Spleen (tissue), 11 donors: ENCODE results near the gene PCNX2. TPM values are rescaled to one million over a fixed set of nuclear protein-coding genes. Genes with fewer than 3 reads are reported as not detected.

Experiments
- DNase-seq: peaks from one replicate; pipeline ENCODE4 v3.0.0-alpha.2; 2020
- H3K27ac ChIP-seq, 8 donors: fragments of 200-600 bp; sonication (generic) in 7 of 8; 1 replicate in 4 of 8; 2 replicates in 4 of 8; pipeline versions ENCODE4 v1.5.0 to v1.8.0; 2016 to 2021; ENCODE audit warnings: inconsistent platforms in 4 of 8, mild to moderate bottlenecking in 4 of 8, moderate library complexity in 1 of 8
- H3K27me3 ChIP-seq, 7 donors: fragments of 200-600 bp; sonication (generic) in 6 of 7; replicated peaks in 1 of 7; 1 replicate in 4 of 7; 2 replicates in 3 of 7; pipeline versions ENCODE4 v1.5.0 to v1.8.0; 2016 to 2021; ENCODE audit warnings: inconsistent platforms in 3 of 7, mild to moderate bottlenecking in 1 of 7
- H3K36me3 ChIP-seq, 6 donors: fragments of 200-600 bp; sonication (generic) in 5 of 6; 1 replicate in 4 of 6; 2 replicates in 2 of 6; pipeline versions ENCODE4 v1.5.0 to v1.8.0; 2016 to 2021; ENCODE audit warnings: inconsistent platforms in 2 of 6
- H3K4me1 ChIP-seq, 6 donors: fragments of 200-600 bp; sonication (generic) in 5 of 6; 1 replicate in 3 of 6; 2 replicates in 3 of 6; pipeline versions ENCODE4 v1.5.0 to v1.8.0; 2016 to 2021; ENCODE audit warnings: inconsistent platforms in 3 of 6
- H3K4me3 ChIP-seq, 8 donors: fragments of 200-600 bp; sonication (generic) in 7 of 8; 1 replicate in 4 of 8; 2 replicates in 4 of 8; pipeline versions ENCODE4 v1.5.0 to v1.8.0; 2016 to 2021; ENCODE audit warnings: inconsistent platforms in 4 of 8, mild to moderate bottlenecking in 4 of 8, moderate library complexity in 2 of 8
- H3K9me3 ChIP-seq, 8 donors: fragments of 200-600 bp; sonication (generic) in 7 of 8; 1 replicate in 4 of 8; 2 replicates in 4 of 8; pipeline versions ENCODE4 v1.5.0 to v1.8.0; 2016 to 2021; ENCODE audit warnings: inconsistent platforms in 4 of 8
- POLR2A ChIP-seq, 3 donors: fragments of 450-650 bp; IDR thresholded peaks; one replicate each; pipeline ENCODE4 v1.5.1; 2017; ENCODE audit warnings: antibody characterized with exemption in 3 of 3, mild to moderate bottlenecking in 1 of 3
- POLR2AphosphoS5 ChIP-seq, 3 donors: sonication (generic); formaldehyde crosslinking; IDR thresholded peaks; one replicate each; pipeline ENCODE4 v1.5.1; 2017; ENCODE audit warnings: antibody characterized with exemption in 3 of 3
- WGBS, 5 donors: extraction: QIAGEN DNeasy Blood & Tissue Kit in 3 of 5; methylation state at CpG; one replicate each; pipeline versions ENCODE4 v1.1.5 to v1.1.7; 2013 to 2018; 5-methylcytosine and 5-hydroxymethylcytosine counted together
- intact Hi-C: fragments of 100-400 bp; cut with DNase I; formaldehyde crosslinking; loops from one replicate; pipeline ENCODE4 v1.15.0; 2023; ENCODE audit warnings: low total_unique reads
- polyA plus RNA-seq, 3 donors: library from polyadenylated mRNA; stranded (reverse); fragments of 200-250 nt; gene quantifications; one replicate each; pipeline ENCODE4 v1.2.1, GENCODE V29; 2013
- total RNA-seq, 7 donors: library from RNA; depleted of rRNA in 3 of 7; stranded (reverse); fragments of >200 nt in 3 of 7; fragmentation: NEBNext Ultra II Directional in 4 of 7; extraction: Animal tissue kit (Norgen Biotek cat#: 25700) in 4 of 7; gene quantifications; one replicate each; pipeline versions ENCODE4 v1.1.0 to v1.2.1, GENCODE V29; 2016 to 2021
- TF ChIP-seq, protein P1 (sequence below), 11 experiments: fragments of 200-600 bp in 7 of 11; fragments of 450-650 bp in 4 of 11; sonication (generic) in 4 of 11; IDR thresholded peaks in 8 of 11; conservative IDR thresholded peaks in 3 of 11; 1 replicate in 7 of 11; 2 replicates in 4 of 11; pipeline versions ENCODE4 v1.4.0 to v1.8.0; 2016 to 2021; ENCODE audit warnings: antibody characterized with exemption in 11 of 11, inconsistent platforms in 4 of 11, mild to moderate bottlenecking in 1 of 11
- donor health status: healthy with polysubstance abuse.
- donor health status: DM: no; HTN: no; CAD: no; lungs with moderate emphysema.
- donor health status: DM: no; HTN: no; CAD: no.
- donor health status: Bipolar disorder and iron deficiency.
- donor health status: healthy.
- donor health status: DM: no; HTN: no; CAD: no.
- donor health status: DM: yes; HTN: yes; CAD: no.

PCNX2 gene
- total and polyA plus RNA-seq, 10 donors, result 4.0 to 26.5 (median 15.4) TPM

DNA sequence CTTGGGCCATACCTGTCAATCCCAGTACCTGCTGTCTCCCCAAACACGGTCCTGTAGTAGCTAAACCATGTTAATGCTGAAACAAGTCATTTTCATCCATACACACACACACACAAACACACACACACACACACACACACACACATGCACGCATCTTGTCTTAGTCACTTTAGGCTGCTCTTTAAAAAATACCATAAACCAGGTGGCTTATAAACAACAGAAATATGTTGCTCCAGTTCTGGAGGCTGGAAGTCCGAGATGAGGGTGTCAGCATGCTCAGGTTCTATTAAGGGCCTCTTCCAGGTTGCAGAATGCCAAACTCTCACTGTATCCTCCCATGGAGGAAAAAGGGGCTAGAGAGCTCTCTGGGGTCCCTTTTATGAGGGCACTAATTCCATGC is 215.2 kb downstream of the PCNX2 start:
- Histone ChIP-seq H3K36me3 (no peaks in the 10 kb centered on the region), H3K4me1 (peaks cover 4 to 26% (median 9%) of the 10 kb centered on the region in 6 donors), H3K27me3 (no peaks in the 10 kb centered on the region), H3K4me3 (no peak overlapping the region), H3K27ac (no peak overlapping the region), H3K9me3 (no peaks in the 10 kb centered on the region)
- 91 to 97% (median 93%) methylated on average over 3 of the region's 3 CpGs for WGBS, 5 donors
- DNase-seq, result no peak
- TF ChIP-seq, protein P1, sequence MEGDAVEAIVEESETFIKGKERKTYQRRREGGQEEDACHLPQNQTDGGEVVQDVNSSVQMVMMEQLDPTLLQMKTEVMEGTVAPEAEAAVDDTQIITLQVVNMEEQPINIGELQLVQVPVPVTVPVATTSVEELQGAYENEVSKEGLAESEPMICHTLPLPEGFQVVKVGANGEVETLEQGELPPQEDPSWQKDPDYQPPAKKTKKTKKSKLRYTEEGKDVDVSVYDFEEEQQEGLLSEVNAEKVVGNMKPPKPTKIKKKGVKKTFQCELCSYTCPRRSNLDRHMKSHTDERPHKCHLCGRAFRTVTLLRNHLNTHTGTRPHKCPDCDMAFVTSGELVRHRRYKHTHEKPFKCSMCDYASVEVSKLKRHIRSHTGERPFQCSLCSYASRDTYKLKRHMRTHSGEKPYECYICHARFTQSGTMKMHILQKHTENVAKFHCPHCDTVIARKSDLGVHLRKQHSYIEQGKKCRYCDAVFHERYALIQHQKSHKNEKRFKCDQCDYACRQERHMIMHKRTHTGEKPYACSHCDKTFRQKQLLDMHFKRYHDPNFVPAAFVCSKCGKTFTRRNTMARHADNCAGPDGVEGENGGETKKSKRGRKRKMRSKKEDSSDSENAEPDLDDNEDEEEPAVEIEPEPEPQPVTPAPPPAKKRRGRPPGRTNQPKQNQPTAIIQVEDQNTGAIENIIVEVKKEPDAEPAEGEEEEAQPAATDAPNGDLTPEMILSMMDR (IDR thresholded peaks at IDR 0.05 in 8 of 11, conservative IDR thresholded peaks at IDR 0.05 in 3 of 11), result no peak
- no peak for TF ChIP-seq POLR2AphosphoS5 (IDR thresholded peaks at IDR 0.05)
- TF ChIP-seq POLR2A (IDR thresholded peaks at IDR 0.05), result no peak
- intact Hi-C loops, result no loop called here

DNA sequence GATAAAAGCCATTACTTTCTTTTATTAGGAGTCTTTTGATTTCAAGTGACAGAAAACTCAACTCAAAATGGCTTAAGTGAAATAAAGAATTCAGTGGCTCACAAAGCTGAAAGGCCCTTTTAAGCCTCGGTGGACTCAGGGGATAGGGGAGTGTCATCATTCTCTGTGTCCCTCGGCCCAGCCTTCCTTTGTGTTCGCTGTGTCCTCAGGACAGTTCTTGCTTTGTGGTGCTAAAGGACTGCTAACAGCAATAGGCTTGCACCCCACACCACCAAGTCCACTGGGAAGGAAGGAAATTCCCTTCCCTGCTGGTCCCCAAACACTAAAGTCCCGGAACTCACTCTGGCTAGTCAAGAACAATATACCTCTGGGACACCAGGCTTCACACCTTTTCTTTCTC is 216.0 kb downstream of the PCNX2 start:
- 88 to 96% (median 94%) methylated on average over 4 of the region's 4 CpGs for WGBS, 5 donors
- no peak overlapping the region for H3K4me3 ChIP-seq
- no peaks in the 10 kb centered on the region for H3K9me3 ChIP-seq
- H3K27me3 ChIP-seq, result no peaks in the 10 kb centered on the region
- TF ChIP-seq POLR2AphosphoS5 (IDR thresholded peaks at IDR 0.05), result no peak
- TF ChIP-seq, protein P1 (IDR thresholded peaks at IDR 0.05 in 8 of 11, conservative IDR thresholded peaks at IDR 0.05 in 3 of 11), result no peak
- no peak for TF ChIP-seq POLR2A (IDR thresholded peaks at IDR 0.05)
- no peaks in the 10 kb centered on the region for H3K36me3 ChIP-seq
- DNase-seq, result no peak
- no peak overlapping the region for H3K27ac ChIP-seq
- H3K4me1 ChIP-seq, result peaks cover 4 to 26% (median 9%) of the 10 kb centered on the region in 6 donors
- intact Hi-C loops, result no loop called here

DNA sequence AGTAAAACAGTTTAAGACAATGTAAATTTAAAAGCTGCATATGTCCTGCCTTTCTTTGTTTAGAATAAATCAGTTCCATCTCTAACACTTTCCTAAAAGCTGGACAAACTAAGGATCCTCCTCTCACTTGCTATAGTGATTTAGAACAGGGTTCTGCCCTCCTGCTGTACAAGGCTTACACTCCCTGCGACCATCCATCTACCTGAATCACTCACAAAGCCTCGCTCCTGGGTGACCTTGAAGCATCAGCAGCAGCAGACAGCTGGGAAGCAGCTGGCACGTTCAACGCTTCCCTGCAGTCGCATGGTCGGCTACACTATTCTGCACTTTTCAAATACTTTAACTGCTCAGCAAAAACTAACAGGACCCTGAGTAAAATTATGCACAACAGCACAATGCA is 217.1 kb downstream of the PCNX2 start:
- Histone ChIP-seq H3K27ac (no peak overlapping the region), H3K4me3 (no peak overlapping the region), H3K9me3 (peaks cover 0 to 8% (median 8%) of the 10 kb centered on the region in 8 donors), H3K36me3 (no peaks in the 10 kb centered on the region), H3K4me1 (peaks cover 4 to 26% (median 9%) of the 10 kb centered on the region in 6 donors), H3K27me3 (no peaks in the 10 kb centered on the region)
- no peak for DNase-seq
- intact Hi-C loops, result no loop called here
- WGBS, 5 donors, result 76 to 94% (median 89%) methylated on average over 6 of the region's 6 CpGs
- TF ChIP-seq, protein P1 (IDR thresholded peaks at IDR 0.05 in 8 of 11, conservative IDR thresholded peaks at IDR 0.05 in 3 of 11), result no peak
- TF ChIP-seq POLR2AphosphoS5 (IDR thresholded peaks at IDR 0.05), result no peak
- TF ChIP-seq POLR2A (IDR thresholded peaks at IDR 0.05), result no peak

DNA sequence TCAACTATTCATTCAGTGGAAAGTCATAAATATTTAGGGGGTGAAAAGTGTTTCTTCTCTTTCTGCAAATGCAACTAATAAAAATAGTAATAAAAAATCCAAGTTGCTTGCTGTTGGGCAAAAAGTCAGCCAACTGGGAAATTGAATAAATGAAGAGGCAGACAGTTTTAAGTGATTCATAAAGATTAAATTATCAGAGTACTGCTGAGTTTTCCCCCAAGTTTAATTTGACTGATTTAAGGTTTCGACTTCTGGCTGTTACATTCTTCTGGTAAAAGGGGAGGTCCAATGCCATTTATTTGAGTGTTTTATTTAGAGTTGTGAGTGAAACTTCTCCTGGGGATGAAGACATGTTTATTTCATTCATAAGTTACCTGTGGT is 219.6 kb downstream of the PCNX2 start:
- WGBS, 5 donors, result 79 to 93% (median 82%) methylated on average over 1 of the region's 1 CpG

More for the DNA sequence above, 219.6 kb downstream of the PCNX2 start:
- no peak for DNase-seq
- peaks cover 0 to 1% (median 0%) of the 10 kb centered on the region in 6 donors for H3K4me1 ChIP-seq
- no peaks in the 10 kb centered on the region for H3K27me3 ChIP-seq
- peaks cover 0 to 17% (median 10%) of the 10 kb centered on the region in 8 donors for H3K9me3 ChIP-seq
- no peaks in the 10 kb centered on the region for H3K36me3 ChIP-seq
- TF ChIP-seq, protein P1 (IDR thresholded peaks at IDR 0.05 in 8 of 11, conservative IDR thresholded peaks at IDR 0.05 in 3 of 11), result no peak
- TF ChIP-seq POLR2A (IDR thresholded peaks at IDR 0.05) (no peak), POLR2AphosphoS5 (IDR thresholded peaks at IDR 0.05) (no peak)
- no peak overlapping the region for H3K4me3 ChIP-seq
- intact Hi-C loops, result no loop called here
- no peak overlapping the region for H3K27ac ChIP-seq
